Fibroblast of lung (primary cell): ENCODE data around the gene PTGER4.

Experiments
- CTCF ChIP-seq, 2 donors: IDR thresholded peaks in 1 of 2; conservative IDR thresholded peaks in 1 of 2; 1 replicate in 1 of 2; 2 replicates in 1 of 2; pipeline ENCODE4 v1.5.1; 2011 to 2012; ENCODE audit warnings: low read length in 2 of 2, control low read depth in 1 of 2, inconsistent platforms in 1 of 2, low read depth in 1 of 2, mild to moderate bottlenecking in 1 of 2
- EZH2 ChIP-seq: IDR thresholded peaks from 2 replicates; pipeline ENCODE4 v1.5.1; 2012; ENCODE audit warnings: low read length, control low read depth, mild to moderate bottlenecking; ENCODE audit errors: missing control alignments

GRCh38 chr5:40660751-40661150 lies 19.0 kb upstream of the PTGER4 start:
- TF ChIP-seq EZH2: no peak
- TF ChIP-seq CTCF (conservative IDR thresholded peaks at IDR 0.05 in 1 of 2, IDR thresholded peaks at IDR 0.05 in 1 of 2; ENCODE audit: low read depth in 1 of 2, low read length in 2 of 2): no peak
